GM21423 (cell line): Measurements from ENCODE around the gene KRTAP2-4.
"Not testable (repeated sequence)": the region's sequence is repeated elsewhere in the genome, so short reads cannot be mapped to it uniquely, and the experiment has no call there.

Experiments used
- ATAC-seq: cut with Tn5 transposase; IDR thresholded peaks from one replicate; pipeline ENCODE4 v1.9.1; 2021; ENCODE audit warnings: mild to moderate bottlenecking, moderate library complexity; ENCODE audit not compliant: unreplicated experiment

The KRTAP2-4 gene

DNA sequence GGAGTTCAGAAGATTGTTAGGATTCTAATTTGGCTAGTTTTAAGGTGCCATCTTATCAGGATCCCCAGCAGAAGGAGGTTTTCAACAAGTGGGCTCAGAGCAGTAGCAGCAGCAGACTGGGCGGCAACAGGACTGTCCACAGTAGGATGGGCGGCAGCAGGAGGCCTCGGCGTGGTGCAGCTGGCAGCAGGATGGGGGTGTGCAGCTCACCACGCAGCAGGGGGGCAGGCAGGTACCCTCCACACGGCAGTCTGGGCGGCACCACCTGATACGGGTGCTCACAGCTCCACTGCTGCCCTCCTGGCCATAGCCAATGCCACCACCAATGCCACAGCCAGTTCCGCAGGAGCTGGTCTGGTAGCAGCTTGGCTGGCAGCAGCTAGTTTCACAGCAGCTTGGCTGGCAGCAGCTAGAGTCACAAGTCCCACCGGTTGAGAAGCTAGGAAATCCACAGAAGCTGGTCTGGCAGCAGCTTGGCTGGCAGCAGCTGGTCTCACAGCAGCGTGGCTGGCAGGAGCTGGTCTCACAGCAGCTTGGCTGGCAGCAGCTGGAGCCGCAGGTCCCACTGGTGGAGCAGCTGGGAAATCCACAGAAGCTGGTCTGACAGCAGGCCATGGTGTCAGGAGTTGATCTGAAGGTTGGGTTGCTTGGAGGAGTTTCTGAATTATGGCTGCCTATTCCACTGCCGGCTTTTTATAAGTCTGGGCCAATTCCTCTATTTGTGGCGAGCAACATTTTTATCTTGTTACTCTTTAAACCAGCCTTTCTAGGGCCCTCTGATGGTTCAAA is 24.7 kb downstream of the KRTAP2-4 start, which contains the start of gene KRTAP1-1:
KRTAP1-1 (minus strand) TSS at position 668 of the 789 bp plus-strand sequence; CDS start at position 615, 53 bp downstream.
- not testable (repeated sequence) for ATAC-seq

DNA sequence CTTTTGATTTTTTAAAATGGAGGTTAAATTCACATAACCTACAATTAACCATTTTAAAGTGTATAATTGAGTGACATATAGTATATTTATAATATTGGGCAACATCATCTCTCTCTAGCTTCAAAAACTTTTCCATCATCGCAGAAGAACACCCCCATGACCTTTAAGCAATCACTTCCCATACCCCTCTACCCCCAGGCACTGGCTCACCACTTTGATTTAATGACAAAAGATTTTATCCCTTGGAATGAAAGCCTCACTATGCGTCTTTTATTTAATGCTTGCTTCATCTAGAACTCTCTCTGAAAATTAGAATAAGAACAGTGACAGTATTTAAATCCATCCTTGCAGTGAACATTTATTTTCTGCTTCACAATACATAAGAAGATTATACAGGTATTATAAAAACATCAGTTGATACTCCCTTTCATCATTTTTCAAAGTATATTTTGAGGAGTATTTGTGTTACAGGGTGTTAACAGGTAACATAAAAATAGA is 27.8 kb downstream of the KRTAP2-4 start:
- ATAC-seq, result no peak

DNA sequence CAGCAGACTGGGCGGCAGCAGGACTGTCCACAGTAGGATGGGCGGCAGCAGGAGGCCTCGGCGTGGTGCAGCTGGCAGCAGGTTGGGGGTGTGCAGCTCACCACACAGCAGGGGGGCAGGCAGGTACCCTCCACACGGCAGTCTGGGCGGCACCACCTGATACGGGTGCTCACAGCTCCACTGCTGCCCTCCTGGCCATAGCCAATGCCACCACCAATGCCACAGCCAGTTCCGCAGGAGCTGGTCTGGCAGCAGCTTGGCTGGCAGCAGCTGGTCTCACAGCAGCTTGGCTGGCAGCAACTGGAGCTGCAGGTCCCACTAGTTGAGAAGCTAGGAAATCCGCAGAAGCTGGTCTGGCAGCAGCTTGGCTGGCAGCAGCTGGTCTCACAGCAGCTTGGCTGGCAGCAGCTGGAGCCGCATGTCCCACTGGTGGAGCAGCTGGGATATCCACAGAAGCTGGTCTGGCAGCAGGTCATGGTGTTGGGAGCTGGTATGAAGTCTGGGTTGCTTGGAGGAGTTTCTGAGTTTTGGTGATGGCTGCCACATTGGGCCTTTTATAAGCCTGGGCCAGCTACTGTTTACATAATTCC is 31.2 kb downstream of the KRTAP2-4 start, which contains the start of gene KRTAP1-3:
KRTAP1-3 (minus strand) TSS at position 529 of the 590 bp plus-strand sequence; CDS start at position 476, 53 bp downstream.
- ATAC-seq, result not testable (repeated sequence)

DNA sequence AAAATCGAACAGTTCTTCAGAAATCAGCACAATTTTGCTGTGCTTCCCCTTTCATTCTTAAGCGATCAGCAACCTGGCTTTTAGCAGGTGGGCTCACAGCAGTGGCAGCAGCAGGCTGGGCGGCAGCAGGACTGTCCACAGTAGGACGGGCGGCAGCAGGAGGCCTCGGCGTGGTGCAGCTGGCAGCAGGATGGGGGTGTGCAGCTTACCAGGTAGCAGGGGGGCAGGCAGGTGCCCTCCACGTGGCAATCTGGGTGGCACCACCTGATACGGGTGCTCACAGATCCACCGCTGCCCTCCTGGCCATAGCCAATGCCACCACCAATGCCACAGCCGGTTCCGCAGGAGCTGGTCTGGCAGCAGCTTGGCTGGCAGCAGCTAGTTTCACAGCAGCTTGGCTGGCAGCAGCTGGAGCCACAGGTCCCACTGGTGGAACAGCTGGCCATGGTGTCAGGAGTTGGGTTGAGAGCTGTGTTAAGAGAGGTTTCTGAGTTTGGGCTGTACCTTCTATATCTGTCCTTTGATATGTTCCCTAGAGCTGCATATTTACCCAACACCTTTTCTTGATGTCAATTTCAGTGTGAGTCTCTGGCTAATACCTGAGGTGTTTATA is 35.9 kb downstream of the KRTAP2-4 start, which contains the start of gene KRTAP1-4:
KRTAP1-4 (minus strand) TSS at position 563 of the 613 bp plus-strand sequence; CDS start at position 446, 117 bp downstream.
- no peak for ATAC-seq

DNA sequence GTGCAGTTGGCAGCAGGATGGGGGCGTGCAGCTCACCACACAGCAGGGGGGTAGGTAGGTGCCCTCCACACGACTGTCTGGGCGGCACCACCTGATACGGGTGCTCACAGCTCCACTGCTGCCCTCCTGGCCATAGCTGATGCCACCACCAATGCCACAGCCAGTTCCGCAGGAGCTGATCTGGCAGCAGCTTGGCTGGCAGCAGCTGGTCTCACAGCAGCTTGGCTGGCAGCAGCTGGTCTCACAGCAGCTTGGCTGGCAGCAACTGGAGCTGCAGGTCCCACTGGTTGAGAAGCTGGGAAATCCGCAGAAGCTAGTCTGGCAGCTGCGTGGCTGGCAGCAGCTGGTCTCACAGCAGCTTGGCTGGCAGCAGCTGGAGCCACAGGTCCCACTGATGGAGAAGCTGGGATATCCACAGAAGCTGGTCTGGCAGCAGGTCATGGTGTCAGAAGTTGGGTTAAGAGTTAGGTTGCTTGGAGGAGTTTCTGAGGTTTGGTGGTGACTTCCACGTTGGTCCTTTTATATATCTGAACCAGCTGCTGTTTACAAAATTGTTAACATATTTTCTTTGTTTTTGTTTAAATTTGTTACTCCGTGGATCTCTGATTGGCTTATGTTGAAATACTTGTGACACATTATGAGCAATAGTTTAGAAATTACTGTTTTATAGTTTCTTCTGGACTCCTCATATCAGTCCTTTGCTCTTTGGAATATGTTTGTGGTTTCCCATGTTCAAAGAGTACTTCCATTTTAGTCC is 38.8 kb downstream of the KRTAP2-4 start, which contains the start of gene KRTAP1-5:
KRTAP1-5 (minus strand) TSS at position 494 of the 757 bp plus-strand sequence; CDS start at position 441, 53 bp downstream.
- no peak for ATAC-seq

DNA sequence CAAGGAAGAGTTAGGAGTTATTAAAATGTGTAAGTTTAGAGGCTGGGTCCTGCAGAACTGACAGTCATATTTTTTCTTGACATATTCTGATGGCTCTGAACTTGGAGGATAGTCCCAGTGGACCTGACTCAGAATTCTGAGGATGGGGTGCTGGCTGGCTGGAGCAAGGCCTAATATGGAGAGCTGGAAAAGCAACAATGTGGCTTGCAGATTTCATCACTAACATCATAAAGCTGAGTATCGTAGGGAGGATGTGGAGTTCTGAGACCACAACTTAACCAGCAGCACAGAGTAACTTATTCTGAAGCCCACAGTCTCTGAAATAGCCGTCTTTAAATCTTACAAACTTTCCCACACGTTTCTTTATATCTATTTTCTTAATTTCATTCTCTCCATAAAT is 41.0 kb downstream of the KRTAP2-4 start:
- ATAC-seq, result no peak

DNA sequence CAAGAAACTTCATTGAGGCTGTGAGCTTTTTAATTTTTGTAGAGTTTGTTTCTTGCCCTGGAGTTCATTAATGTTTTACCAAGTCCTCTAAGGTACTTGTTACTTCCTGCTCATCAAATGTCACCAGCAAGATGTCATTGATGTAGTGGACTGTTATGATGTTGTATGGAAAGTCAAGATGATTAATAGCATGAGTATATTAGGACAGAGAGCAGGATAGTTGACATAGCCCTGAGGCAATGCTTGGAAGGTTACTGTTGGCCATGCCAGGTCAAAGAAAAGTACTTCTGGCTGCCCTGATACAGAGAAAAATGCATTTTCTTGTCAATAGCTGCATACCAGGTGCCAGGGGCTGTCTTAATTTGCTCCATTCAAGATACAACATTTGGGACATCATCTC is 45.3 kb downstream of the KRTAP2-4 start:
- ATAC-seq, result no peak

DNA sequence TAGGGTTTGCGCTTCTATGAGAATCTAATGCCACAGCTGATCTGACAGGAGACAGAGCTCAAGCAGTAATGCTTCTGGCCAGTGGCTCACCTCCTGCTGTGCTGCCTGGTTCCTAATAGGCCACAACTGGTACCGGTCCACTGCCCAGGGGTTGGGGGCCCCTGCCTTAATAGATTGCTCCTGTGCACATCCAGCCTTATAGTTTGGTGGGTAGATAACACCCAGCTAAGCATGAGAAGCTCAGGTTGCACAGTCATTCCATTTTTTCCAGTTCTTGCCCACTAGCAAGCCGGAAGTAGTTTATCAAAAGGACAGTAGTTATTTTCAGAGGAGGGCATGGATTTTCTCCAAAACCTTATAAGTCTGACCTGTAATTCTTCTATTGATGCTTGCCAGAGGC is 46.3 kb downstream of the KRTAP2-4 start:
- no peak for ATAC-seq

DNA sequence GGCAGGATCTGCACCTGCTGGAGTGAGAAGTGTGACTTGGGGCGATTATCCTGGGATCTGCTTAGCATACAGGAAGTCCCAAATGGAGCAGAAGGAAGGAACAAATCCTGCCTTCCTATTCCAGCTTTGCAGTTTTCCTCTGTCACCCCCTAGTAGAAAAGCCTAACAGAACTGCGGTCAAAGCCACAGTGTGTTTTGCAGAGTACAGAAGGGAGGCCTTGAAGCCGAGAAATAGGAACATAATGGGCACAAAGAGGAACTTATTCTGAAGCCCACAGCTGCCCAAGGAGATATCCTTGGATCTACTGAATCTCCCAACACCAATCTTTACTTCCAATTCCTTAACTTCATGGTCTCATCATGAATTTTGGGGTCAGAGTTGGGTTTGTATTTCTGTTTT is 47.1 kb downstream of the KRTAP2-4 start:
- ATAC-seq, result no peak

DNA sequence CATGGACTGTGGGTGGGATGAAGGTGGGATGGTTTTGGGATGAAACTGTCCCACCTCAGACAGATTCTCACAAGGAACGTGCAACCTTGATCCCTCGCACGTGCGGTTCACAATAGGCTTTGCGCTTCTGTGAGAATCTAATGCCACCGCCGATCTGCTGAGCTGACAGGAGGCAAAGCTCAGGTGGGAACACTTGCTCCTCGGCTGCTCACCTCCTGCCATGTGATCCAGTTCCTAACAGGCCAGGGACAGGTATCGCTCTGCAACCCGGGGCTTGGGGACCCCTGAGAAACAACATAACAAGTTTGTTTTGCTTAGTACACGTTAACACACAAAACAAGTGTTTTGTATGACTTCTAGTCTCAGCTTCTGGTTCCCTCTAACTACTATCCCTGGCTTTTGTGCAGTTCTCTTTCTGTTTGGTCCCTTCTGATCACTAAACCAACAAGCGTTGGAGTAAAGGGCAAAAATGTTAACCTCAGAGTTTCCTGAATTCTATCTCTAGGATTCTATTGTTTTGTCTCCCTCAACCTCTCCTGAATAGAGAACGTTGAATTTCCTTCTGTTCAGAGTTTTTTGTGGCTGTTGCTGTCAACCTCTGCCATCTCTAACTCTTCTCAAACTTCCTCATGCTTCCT is 49.0 kb downstream of the KRTAP2-4 start:
- ATAC-seq, result no peak

DNA sequence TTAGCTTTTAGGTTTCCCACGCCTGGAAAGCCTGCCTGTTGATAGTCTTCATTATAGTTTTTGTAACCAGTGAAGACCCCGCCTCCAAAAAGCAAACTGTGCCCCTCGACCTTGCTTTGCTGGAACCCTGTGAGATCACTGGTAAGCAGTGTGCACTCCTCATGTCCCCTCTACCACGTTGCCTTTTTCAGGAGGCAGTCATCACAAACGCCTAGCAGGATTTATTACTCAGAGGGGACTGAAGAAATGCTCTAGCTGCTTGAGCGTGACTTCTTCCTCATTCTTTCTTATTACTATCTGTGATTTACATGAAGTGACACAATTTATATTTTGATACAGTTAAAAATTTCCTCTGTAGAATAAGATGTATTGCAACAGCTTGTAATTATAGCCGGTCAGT is 50.2 kb downstream of the KRTAP2-4 start:
- no peak for ATAC-seq
